Neuron (in vitro differentiated cells): ENCODE measurements around the gene SLC25A13.

Source experiments
- H2AFZ ChIP-seq: one replicate; pipeline ENCODE4 v1.6.1; 2013; ENCODE audit warnings: low read depth, mild to moderate bottlenecking, inconsistent platforms, low read length, moderate library complexity
- H3K27me3 ChIP-seq: one replicate; pipeline ENCODE4 v1.6.1; 2013; ENCODE audit warnings: low read length; ENCODE audit not compliant: insufficient read depth
- H3K36me3 ChIP-seq: one replicate; pipeline ENCODE4 v1.6.1; 2013; ENCODE audit warnings: low read length; ENCODE audit not compliant: insufficient read depth
- H3K4me1 ChIP-seq: one replicate; pipeline ENCODE4 v1.6.1; 2013; ENCODE audit warnings: low read length; ENCODE audit not compliant: insufficient read depth
- H3K4me3 ChIP-seq: 2 replicates; pipeline ENCODE4 v1.5.1; 2013; ENCODE audit warnings: mild to moderate bottlenecking, low read length, moderate library complexity
- H3K9me3 ChIP-seq: one replicate; pipeline ENCODE4 v1.6.1; 2013; ENCODE audit warnings: low read length

SLC25A13 gene

GRCh38 chr7:96241855-96242254 lies 80.0 kb downstream of the SLC25A13 start:
- Histone ChIP-seq H3K27me3 (no peaks in the 10 kb centered on the region), H3K9me3 (no peaks in the 10 kb centered on the region), H2AFZ (no peak overlapping the region), H3K4me3 (no peak overlapping the region), H3K36me3 (no peaks in the 10 kb centered on the region), H3K4me1 (peaks cover 11% of the 10 kb centered on the region)

- no peaks in the 10 kb centered on the region for H3K36me3 ChIP-seq
- no peaks in the 10 kb centered on the region for H3K9me3 ChIP-seq
- H3K4me3 ChIP-seq, result no peak overlapping the region
- H3K4me1 ChIP-seq, result no peaks in the 10 kb centered on the region
- no peak overlapping the region for H2AFZ ChIP-seq
- H3K27me3 ChIP-seq, result no peaks in the 10 kb centered on the region
These were observed 82.7 kb downstream of the SLC25A13 start for GRCh38 chr7:96238976-96239766.

DNA sequence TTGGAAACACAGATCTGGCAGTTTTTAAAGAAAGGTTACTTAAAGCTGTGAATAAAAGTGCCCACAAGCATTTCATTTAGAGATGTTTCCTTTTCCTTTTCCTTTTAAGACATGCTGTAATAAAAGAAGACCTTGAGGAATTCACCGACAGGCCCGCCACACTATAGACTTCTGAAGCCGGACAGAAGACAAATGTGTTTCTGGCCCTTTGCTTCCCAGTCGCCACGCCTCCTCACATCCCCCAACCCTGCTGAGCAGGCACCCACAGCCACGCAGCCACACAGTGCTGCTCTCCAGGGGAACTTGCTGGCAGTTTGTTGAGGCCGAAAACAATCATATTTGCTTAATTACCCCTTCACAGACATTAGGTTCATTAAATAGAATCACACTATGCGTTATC lies 83.4 kb downstream of the SLC25A13 start:
- H2AFZ ChIP-seq, result no peak overlapping the region
- no peaks in the 10 kb centered on the region for H3K9me3 ChIP-seq
- H3K4me3 ChIP-seq, result no peak overlapping the region
- H3K27me3 ChIP-seq, result no peaks in the 10 kb centered on the region
- no peaks in the 10 kb centered on the region for H3K4me1 ChIP-seq
- H3K36me3 ChIP-seq, result no peaks in the 10 kb centered on the region

GRCh38 chr7:96237040-96237439 lies 84.9 kb downstream of the SLC25A13 start:
- no peak overlapping the region for H2AFZ ChIP-seq
- H3K36me3 ChIP-seq, result peaks cover 2% of the 10 kb centered on the region
- H3K4me1 ChIP-seq, result no peaks in the 10 kb centered on the region
- peaks cover 2% of the 10 kb centered on the region for H3K9me3 ChIP-seq
- no peak overlapping the region for H3K4me3 ChIP-seq
- no peaks in the 10 kb centered on the region for H3K27me3 ChIP-seq

- H3K9me3 ChIP-seq, result peaks cover 2% of the 10 kb centered on the region
- H3K27me3 ChIP-seq, result no peaks in the 10 kb centered on the region
- H3K4me1 ChIP-seq, result no peaks in the 10 kb centered on the region
- H3K36me3 ChIP-seq, result peaks cover 2% of the 10 kb centered on the region
- H3K4me3 ChIP-seq, result no peak overlapping the region
- no peak overlapping the region for H2AFZ ChIP-seq
These were observed 85.5 kb downstream of the SLC25A13 start for GRCh38 chr7:96236198-96237039.

GRCh38 chr7:96235281-96235680 lies 86.6 kb downstream of the SLC25A13 start:
- H2AFZ ChIP-seq, result no peak overlapping the region
- peaks cover 2% of the 10 kb centered on the region for H3K9me3 ChIP-seq
- H3K4me1 ChIP-seq, result no peaks in the 10 kb centered on the region
- no peak overlapping the region for H3K4me3 ChIP-seq
- no peaks in the 10 kb centered on the region for H3K27me3 ChIP-seq
- peaks cover 2% of the 10 kb centered on the region for H3K36me3 ChIP-seq

DNA sequence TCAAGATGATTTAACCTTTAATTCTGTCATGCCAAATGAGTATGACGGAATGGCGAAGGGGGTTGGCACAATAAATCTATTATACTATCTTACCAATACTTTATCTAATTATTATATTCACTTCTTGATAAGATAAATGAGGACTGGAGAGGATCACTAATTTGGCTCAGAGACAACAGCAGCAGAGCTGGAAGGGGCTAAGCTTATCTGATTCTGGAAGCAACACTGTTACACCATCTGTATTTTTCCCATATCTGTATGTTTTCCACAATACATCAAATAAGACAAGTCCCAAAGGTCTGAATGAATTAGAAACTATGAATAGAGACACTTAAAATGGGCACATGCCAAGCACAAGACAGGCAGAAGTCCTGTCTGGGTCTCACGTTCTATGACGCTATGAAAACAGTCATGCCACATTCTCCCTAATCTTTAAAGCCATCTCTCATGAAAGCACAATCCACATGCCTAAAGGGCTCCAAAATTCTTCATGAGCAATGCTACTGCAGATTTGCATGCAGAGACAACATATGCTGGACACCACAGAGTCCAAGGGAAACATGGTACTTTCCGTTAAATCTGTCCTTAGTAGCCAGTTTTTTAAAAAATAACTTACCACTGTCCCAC lies 88.3 kb downstream of the SLC25A13 start:
- H3K9me3 ChIP-seq, result peaks cover 5% of the 10 kb centered on the region
- H3K4me3 ChIP-seq, result no peak overlapping the region
- no peaks in the 10 kb centered on the region for H3K27me3 ChIP-seq
- H2AFZ ChIP-seq, result no peak overlapping the region
- H3K36me3 ChIP-seq, result peaks cover 2% of the 10 kb centered on the region
- H3K4me1 ChIP-seq, result no peaks in the 10 kb centered on the region

- H3K36me3 ChIP-seq, result peaks cover 2% of the 10 kb centered on the region
- H3K27me3 ChIP-seq, result no peaks in the 10 kb centered on the region
These were observed 88.8 kb downstream of the SLC25A13 start for GRCh38 chr7:96233084-96233483.

DNA sequence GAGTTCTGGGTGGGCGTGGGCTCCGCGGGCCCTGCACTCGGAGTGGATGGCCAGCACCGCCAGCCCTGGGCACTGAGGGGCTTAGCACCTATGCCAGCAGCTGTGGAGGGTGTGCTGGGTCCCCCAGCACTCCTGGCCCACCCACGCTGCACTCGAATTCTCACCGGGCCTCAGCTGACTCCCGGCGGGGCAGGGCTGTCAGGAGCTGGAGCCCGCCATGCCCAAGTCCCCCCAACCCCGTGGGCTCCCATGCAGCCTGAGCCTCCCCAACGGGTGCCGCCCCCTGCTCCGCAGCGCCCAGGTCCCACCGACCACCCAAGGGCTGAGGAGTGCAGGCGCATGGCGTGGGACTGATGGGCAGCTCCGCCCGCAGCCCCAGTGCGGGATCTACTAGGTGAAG lies 93.1 kb downstream of the SLC25A13 start:
- no peaks in the 10 kb centered on the region for H3K4me1 ChIP-seq
- H2AFZ ChIP-seq, result no peak overlapping the region
- H3K36me3 ChIP-seq, result peaks cover 2% of the 10 kb centered on the region
- H3K9me3 ChIP-seq, result peaks cover 8% of the 10 kb centered on the region
- H3K27me3 ChIP-seq, result no peaks in the 10 kb centered on the region
- no peak overlapping the region for H3K4me3 ChIP-seq

More at GRCh38 chr7:96233084-96233483, 88.8 kb downstream of the SLC25A13 start:
- H3K9me3 ChIP-seq, result peaks cover 8% of the 10 kb centered on the region
- no peak overlapping the region for H3K4me3 ChIP-seq
- H2AFZ ChIP-seq, result no peak overlapping the region
- H3K4me1 ChIP-seq, result no peaks in the 10 kb centered on the region

DNA sequence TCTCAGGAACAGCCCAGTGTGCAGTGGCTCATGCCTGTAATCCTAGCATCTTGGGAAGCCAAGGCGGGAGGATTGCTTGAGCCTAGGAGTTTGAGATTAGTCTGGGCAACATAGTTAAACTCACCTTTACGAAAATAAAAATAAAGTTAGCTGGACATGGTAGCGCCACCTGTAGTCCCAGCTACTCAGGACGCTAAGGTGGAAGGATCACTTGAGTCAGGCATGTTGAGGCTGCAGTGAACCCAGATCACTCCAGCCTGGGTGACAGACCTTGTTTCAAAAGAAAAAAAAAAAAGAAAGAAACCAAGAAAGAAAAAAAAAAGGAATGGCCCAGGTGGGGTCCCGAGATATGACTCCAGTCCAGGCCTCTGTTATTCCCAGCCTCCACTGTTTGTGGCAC lies 96.6 kb downstream of the SLC25A13 start:
- Histone ChIP-seq H3K4me1 (no peaks in the 10 kb centered on the region), H2AFZ (no peak overlapping the region), H3K36me3 (no peaks in the 10 kb centered on the region), H3K4me3 (no peak overlapping the region), H3K9me3 (peaks cover 6% of the 10 kb centered on the region), H3K27me3 (no peaks in the 10 kb centered on the region)

GRCh38 chr7:96224685-96225084 lies 97.2 kb downstream of the SLC25A13 start:
- no peaks in the 10 kb centered on the region for H3K27me3 ChIP-seq
- no peak overlapping the region for H3K4me3 ChIP-seq
- H3K9me3 ChIP-seq, result peaks cover 6% of the 10 kb centered on the region
- H3K36me3 ChIP-seq, result no peaks in the 10 kb centered on the region
- no peaks in the 10 kb centered on the region for H3K4me1 ChIP-seq
- no peak overlapping the region for H2AFZ ChIP-seq

DNA sequence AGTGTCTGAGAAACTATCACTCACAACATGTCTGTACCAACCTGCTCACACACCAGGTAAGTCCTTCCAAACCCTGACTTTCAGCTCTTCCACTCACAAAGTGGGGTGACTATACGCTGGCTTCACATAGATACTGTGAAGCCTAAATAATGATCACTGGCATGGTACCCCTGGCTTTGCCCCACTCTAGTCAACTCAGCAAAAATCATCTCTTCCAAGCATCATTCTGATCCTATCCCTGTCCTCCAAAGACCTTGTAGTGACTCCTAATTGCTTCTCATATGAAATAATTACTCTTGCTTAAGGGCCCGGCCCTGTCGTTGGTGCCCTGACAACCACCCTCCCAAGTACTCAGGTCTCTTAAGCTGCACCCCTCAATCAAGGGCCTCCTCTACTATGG lies 97.8 kb downstream of the SLC25A13 start:
- Histone ChIP-seq H3K27me3 (no peaks in the 10 kb centered on the region), H3K9me3 (peaks cover 3% of the 10 kb centered on the region), H3K4me3 (no peak overlapping the region), H2AFZ (no peak overlapping the region), H3K4me1 (no peaks in the 10 kb centered on the region), H3K36me3 (no peaks in the 10 kb centered on the region)

DNA sequence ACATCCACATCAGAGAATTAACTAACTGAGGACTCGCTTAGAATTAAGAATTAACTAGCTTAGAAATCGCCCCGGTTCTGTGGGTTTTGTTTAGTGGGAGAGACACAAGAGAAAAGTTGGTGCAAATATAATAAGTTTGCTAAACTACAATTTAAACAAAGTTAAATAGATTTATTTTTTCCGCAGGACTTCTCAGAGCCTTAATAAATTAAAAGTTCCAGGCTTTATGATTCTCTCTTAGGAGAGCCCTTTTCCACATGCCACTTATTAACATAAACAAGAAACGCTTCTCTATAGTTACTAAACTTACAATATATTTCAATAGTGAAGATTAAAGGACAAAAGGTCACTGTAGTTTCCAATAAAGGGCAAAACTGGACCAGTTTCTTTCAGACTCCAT lies 100.0 kb downstream of the SLC25A13 start:
- H3K4me3 ChIP-seq, result no peak overlapping the region
- no peaks in the 10 kb centered on the region for H3K27me3 ChIP-seq
- no peaks in the 10 kb centered on the region for H3K36me3 ChIP-seq
- no peaks in the 10 kb centered on the region for H3K9me3 ChIP-seq
- H3K4me1 ChIP-seq, result no peaks in the 10 kb centered on the region
- no peak overlapping the region for H2AFZ ChIP-seq
